CD14-positive monocyte (primary cell): ENCODE results near the gene IMMP2L. TPM values are rescaled to one million over a fixed set of nuclear protein-coding genes. Genes with fewer than 3 reads are reported as not detected.
A peak's percentile ranks its signal among the peaks of the same experiment; 100 is the strongest.

Experiments
- DNase-seq, 3 donors: peaks; one replicate each; pipeline ENCODE4 v3.0.0-alpha.2; 2011 to 2022
- H2AFZ ChIP-seq: 2 replicates; pipeline ENCODE4 v1.6.0; 2012; ENCODE audit warnings: mild to moderate bottlenecking, low read depth, low read length, inconsistent platforms; ENCODE audit not compliant: insufficient read depth, poor library complexity, severe bottlenecking
- H3K27ac ChIP-seq, 2 donors: 1 replicate in 1 of 2; 2 replicates in 1 of 2; pipeline ENCODE4 v1.5.1; 2012 to 2013; ENCODE audit warnings: low read length in 2 of 2, control low read depth in 1 of 2, inconsistent platforms in 1 of 2, low read depth in 1 of 2, mild to moderate bottlenecking in 1 of 2
- H3K27me3 ChIP-seq, 2 donors: one replicate each; pipeline versions ENCODE4 v1.6.0 to v1.6.1; 2011 to 2013; ENCODE audit warnings: low read length in 2 of 2; ENCODE audit not compliant: control insufficient read depth in 2 of 2, insufficient read depth in 2 of 2
- H3K36me3 ChIP-seq, 2 donors: replicated peaks in 1 of 2; 1 replicate in 1 of 2; 2 replicates in 1 of 2; pipeline versions ENCODE4 v1.5.1 to v1.6.1; 2012 to 2013; ENCODE audit warnings: low read length in 2 of 2, control low read depth in 1 of 2, inconsistent platforms in 1 of 2, mild to moderate bottlenecking in 1 of 2; ENCODE audit not compliant: insufficient read depth in 2 of 2, control insufficient read depth in 1 of 2
- H3K4me1 ChIP-seq, 2 donors: 1 replicate in 1 of 2; 2 replicates in 1 of 2; pipeline versions ENCODE4 v1.5.1 to v1.6.1; 2012 to 2013; ENCODE audit warnings: low read length in 2 of 2, control low read depth in 1 of 2, inconsistent platforms in 1 of 2, mild to moderate bottlenecking in 1 of 2, moderate library complexity in 1 of 2; ENCODE audit not compliant: insufficient read depth in 2 of 2, control insufficient read depth in 1 of 2
- H3K4me2 ChIP-seq: replicated peaks from 2 replicates; pipeline ENCODE3; 2012; ENCODE audit warnings: low read length, moderate library complexity, mild to moderate bottlenecking; ENCODE audit not compliant: poor library complexity, severe bottlenecking; ENCODE audit errors: extremely low read depth
- H3K4me3 ChIP-seq, 3 experiments: fragments of 200-600 bp in 1 of 3; sonication (generic) in 1 of 3; replicated peaks in 1 of 3; 1 replicate in 2 of 3; 2 replicates in 1 of 3; pipeline ENCODE4 v1.5.1; 2011 to 2013; ENCODE audit warnings: low read length in 3 of 3, mild to moderate bottlenecking in 3 of 3, control low read depth in 2 of 3, low read depth in 2 of 3, inconsistent platforms in 1 of 3, moderate library complexity in 1 of 3
- H3K79me2 ChIP-seq: 2 replicates; pipeline ENCODE4 v1.6.0; 2012; ENCODE audit warnings: mild to moderate bottlenecking, control low read depth, inconsistent platforms, low read length, moderate library complexity; ENCODE audit not compliant: insufficient read depth
- H3K9ac ChIP-seq: 2 replicates; pipeline ENCODE4 v1.6.0; 2017; ENCODE audit warnings: low read length, mild to moderate bottlenecking; ENCODE audit not compliant: insufficient read depth, poor library complexity, severe bottlenecking
- H3K9me3 ChIP-seq, 2 donors: replicated peaks in 1 of 2; 1 replicate in 1 of 2; 2 replicates in 1 of 2; pipeline versions ENCODE4 v1.5.1 to v1.6.1; 2012 to 2013; ENCODE audit warnings: low read length in 2 of 2, control low read depth in 1 of 2; ENCODE audit not compliant: control insufficient read depth in 1 of 2, insufficient read depth in 1 of 2
- H4K20me1 ChIP-seq: 2 replicates; pipeline ENCODE4 v1.6.0; 2012; ENCODE audit warnings: mild to moderate bottlenecking, low read length, control low read depth, moderate library complexity; ENCODE audit not compliant: insufficient read depth
- H3K27ac Mint-ChIP-seq, 7 donors: one replicate each; pipeline ENCODE4 v1.8.0; 2020; ENCODE audit warnings: mild to moderate bottlenecking in 7 of 7, mixed read lengths in 7 of 7, moderate library complexity in 6 of 7, inconsistent platforms in 2 of 7
- H3K27me3 Mint-ChIP-seq, 3 donors: one replicate each; pipeline ENCODE4 v1.8.0; 2021 to 2022; ENCODE audit warnings: low read depth in 3 of 3, mild to moderate bottlenecking in 3 of 3, mixed read lengths in 3 of 3, moderate library complexity in 3 of 3, inconsistent platforms in 1 of 3
- H3K36me3 Mint-ChIP-seq, 2 donors: one replicate each; pipeline ENCODE4 v1.8.0; 2020; ENCODE audit warnings: mixed read lengths in 2 of 2, inconsistent platforms in 1 of 2, mild to moderate bottlenecking in 1 of 2
- H3K4me1 Mint-ChIP-seq: one replicate; pipeline ENCODE4 v1.8.0; 2020; ENCODE audit warnings: mild to moderate bottlenecking, mixed read lengths
- H3K4me3 Mint-ChIP-seq, 2 donors: one replicate each; pipeline ENCODE4 v1.8.0; 2020; ENCODE audit warnings: mild to moderate bottlenecking in 2 of 2, mixed read lengths in 2 of 2, moderate library complexity in 1 of 2
- H3K9me3 Mint-ChIP-seq, 7 donors: one replicate each; pipeline ENCODE4 v1.8.0; 2020 to 2022; ENCODE audit warnings: mixed read lengths in 7 of 7, mild to moderate bottlenecking in 6 of 7, moderate library complexity in 6 of 7, inconsistent platforms in 2 of 7
- WGBS: methylation state at CpG from one replicate; pipeline ENCODE4 v1.1.5; 2013; ENCODE audit warnings: missing lambda C conversion rate; ENCODE audit not compliant: insufficient coverage; 5-methylcytosine and 5-hydroxymethylcytosine counted together
- intact Hi-C, 2 donors: fragments of 100-400 bp; cut with micrococcal nuclease; formaldehyde crosslinking; loops; one replicate each; pipeline versions ENCODE4 v1.15.0 to v1.15.1; 2023
- polyA plus RNA-seq, 3 donors: library from polyadenylated mRNA; depleted of rRNA in 1 of 3; unstranded in 2 of 3; stranded (reverse) in 1 of 3; fragments of 300-500 nt in 2 of 3; fragments of >200 nt in 1 of 3; fragmentation: Illumina TruSeq in 2 of 3; gene quantifications; 1 replicate in 2 of 3; 2 replicates in 1 of 3; pipeline ENCODE4 v1.2.3, GENCODE V29; 2012 to 2021
- TF ChIP-seq, protein P1 (sequence below): fragments of 200-600 bp; IDR thresholded peaks from one replicate; pipeline ENCODE4 v1.8.0; 2022; ENCODE audit warnings: antibody characterized with exemption, mild to moderate bottlenecking

IMMP2L gene
- polyA plus RNA-seq, 3 donors = 1.9 to 6.4 (median 6.2) TPM

DNA sequence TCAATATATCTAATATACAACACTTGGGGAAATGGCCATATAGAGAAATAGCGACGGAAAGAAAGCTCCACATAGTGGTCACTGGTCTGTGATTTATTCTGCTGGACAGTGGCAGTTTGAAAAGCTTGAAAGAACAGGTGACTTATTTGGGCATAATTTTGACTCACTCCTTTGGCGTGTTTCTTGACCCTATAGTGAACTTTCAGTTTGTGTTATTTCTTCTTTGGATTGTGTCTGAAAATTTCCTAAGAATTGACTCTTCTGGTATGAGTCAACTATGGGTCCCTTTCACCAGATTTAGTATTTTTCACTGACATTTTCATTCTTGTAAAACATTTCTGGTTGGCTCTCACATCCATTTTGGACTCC, 25.8 kb upstream of the IMMP2L start:
- H3K4me3 ChIP-seq = no peak overlapping the region
- Mint-ChIP-seq H3K4me3 (no peak overlapping the region), H3K9me3 (peaks cover 0 to 10% (median 6%) of the 10 kb centered on the region in 7 donors), H3K4me1 (no peaks in the 10 kb centered on the region), H3K36me3 (no peaks in the 10 kb centered on the region), H3K27ac (no peak overlapping the region), H3K27me3 (peaks cover 0 to 6% (median 0%) of the 10 kb centered on the region in 3 donors)
- H3K79me2 ChIP-seq = no peaks in the 10 kb centered on the region
- H3K4me2 ChIP-seq = no peak overlapping the region
- intact Hi-C loops = no loop called here
- TF ChIP-seq, protein P1, sequence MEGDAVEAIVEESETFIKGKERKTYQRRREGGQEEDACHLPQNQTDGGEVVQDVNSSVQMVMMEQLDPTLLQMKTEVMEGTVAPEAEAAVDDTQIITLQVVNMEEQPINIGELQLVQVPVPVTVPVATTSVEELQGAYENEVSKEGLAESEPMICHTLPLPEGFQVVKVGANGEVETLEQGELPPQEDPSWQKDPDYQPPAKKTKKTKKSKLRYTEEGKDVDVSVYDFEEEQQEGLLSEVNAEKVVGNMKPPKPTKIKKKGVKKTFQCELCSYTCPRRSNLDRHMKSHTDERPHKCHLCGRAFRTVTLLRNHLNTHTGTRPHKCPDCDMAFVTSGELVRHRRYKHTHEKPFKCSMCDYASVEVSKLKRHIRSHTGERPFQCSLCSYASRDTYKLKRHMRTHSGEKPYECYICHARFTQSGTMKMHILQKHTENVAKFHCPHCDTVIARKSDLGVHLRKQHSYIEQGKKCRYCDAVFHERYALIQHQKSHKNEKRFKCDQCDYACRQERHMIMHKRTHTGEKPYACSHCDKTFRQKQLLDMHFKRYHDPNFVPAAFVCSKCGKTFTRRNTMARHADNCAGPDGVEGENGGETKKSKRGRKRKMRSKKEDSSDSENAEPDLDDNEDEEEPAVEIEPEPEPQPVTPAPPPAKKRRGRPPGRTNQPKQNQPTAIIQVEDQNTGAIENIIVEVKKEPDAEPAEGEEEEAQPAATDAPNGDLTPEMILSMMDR = no peak
- no peak overlapping the region for H3K27ac ChIP-seq
- WGBS = no CpG with 5 or more reads among the region's 3 CpGs
- no peaks in the 10 kb centered on the region for H3K36me3 ChIP-seq
- no peaks in the 10 kb centered on the region for H3K4me1 ChIP-seq
- H4K20me1 ChIP-seq = no peaks in the 10 kb centered on the region
- no peak overlapping the region for H3K9ac ChIP-seq
- DNase-seq = no peak
- no peak overlapping the region for H2AFZ ChIP-seq
- H3K27me3 ChIP-seq = no peaks in the 10 kb centered on the region
- H3K9me3 ChIP-seq = peaks cover 0 to 4% of the 10 kb centered on the region in 2 donors

DNA sequence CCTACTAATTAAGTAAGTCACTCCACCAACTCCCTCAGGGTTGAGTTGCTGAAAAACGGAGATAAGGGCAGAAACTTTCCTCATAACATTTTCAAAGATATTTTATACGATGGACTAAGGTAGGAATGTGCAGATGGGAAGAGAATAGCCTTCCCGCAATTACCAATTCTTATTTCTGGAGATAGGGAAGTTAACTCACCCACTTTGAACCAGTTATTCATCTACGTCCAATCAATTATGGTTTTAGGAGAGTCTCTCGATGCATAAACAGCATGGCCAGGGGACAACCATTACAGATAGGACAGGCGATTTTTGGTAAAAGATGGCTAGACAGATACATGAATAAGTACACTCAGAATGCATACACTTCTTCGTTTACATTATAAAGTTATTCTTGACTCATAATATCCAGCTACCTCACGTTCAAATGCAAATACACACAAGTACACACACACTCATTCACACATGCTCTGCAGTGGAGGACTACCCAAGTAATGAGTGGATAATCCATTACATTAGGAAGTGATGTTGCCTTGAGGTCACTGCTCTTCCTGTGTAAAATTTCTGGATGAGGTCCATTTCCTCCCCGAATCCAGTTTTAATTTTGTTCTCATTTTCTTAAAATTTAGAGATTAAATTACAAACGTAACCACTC, 25.2 kb upstream of the IMMP2L start:
- no peaks in the 10 kb centered on the region for H3K36me3 ChIP-seq
- H3K27ac ChIP-seq = no peak overlapping the region
- no peak for DNase-seq
- Mint-ChIP-seq H3K4me1 (no peaks in the 10 kb centered on the region), H3K27me3 (peaks cover 0 to 6% (median 0%) of the 10 kb centered on the region in 3 donors), H3K9me3 (peaks cover 2 to 12% (median 8%) of the 10 kb centered on the region in 7 donors), H3K4me3 (no peak overlapping the region), H3K27ac (peak overlapping the region in 1 of 7 donors; percentile 52), H3K36me3 (no peaks in the 10 kb centered on the region)
- no peak overlapping the region for H3K9ac ChIP-seq
- H3K4me3 ChIP-seq = no peak overlapping the region
- TF ChIP-seq, protein P1 = no peak
- H3K4me1 ChIP-seq = no peaks in the 10 kb centered on the region
- H3K4me2 ChIP-seq = no peak overlapping the region
- no peaks in the 10 kb centered on the region for H4K20me1 ChIP-seq
- no peaks in the 10 kb centered on the region for H3K79me2 ChIP-seq
- no peak overlapping the region for H2AFZ ChIP-seq
- WGBS = no CpG with 5 or more reads among the region's 10 CpGs
- intact Hi-C loops = no loop called here
- no peaks in the 10 kb centered on the region for H3K27me3 ChIP-seq
- peaks cover 0 to 4% of the 10 kb centered on the region in 2 donors for H3K9me3 ChIP-seq
